ENCODE results near the gene PROZ. TPM values are rescaled to one million over a fixed set of nuclear protein-coding genes. Genes with fewer than 3 reads are reported as not detected.

The PROZ gene
- total and polyA plus RNA-seq, 9 of the 15 experiments (the other 6 are each of a cell fraction or from before 2014, with no cell fraction given): not detected

- 35% methylated on average over 6 of the region's 9 CpGs for WGBS (ENCODE audit: insufficient coverage, low coverage, missing lambda C conversion rate)
- DNase-seq (ENCODE audit: extremely low read depth in 1 of 4, low spot score in 3 of 4): peak; percentile 61 to 69 (median 66)
- FAIRE-seq: peak; percentile 86
- TF ChIP-seq SAP30 (IDR thresholded peaks at IDR 0.05; ENCODE audit: borderline replicate concordance, insufficient read depth, low read depth, low read length, poor library complexity, severe bottlenecking): no peak
- no peak for TF ChIP-seq ZNF561 (CRISPR knock-in tag; conservative IDR thresholded peaks at IDR 0.05)
- no peak for TF ChIP-seq CCAR2 (IDR thresholded peaks at IDR 0.05; ENCODE audit: low read depth, low read length)
- TF ChIP-seq EWSR1 (IDR thresholded peaks at IDR 0.05; ENCODE audit: borderline replicate concordance, low read depth, partially characterized antibody): no peak
- TF ChIP-seq, protein P1, sequence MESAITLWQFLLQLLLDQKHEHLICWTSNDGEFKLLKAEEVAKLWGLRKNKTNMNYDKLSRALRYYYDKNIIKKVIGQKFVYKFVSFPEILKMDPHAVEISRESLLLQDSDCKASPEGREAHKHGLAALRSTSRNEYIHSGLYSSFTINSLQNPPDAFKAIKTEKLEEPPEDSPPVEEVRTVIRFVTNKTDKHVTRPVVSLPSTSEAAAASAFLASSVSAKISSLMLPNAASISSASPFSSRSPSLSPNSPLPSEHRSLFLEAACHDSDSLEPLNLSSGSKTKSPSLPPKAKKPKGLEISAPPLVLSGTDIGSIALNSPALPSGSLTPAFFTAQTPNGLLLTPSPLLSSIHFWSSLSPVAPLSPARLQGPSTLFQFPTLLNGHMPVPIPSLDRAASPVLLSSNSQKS (CRISPR knock-in tag; IDR thresholded peaks at IDR 0.05): no peak
- no peak for TF ChIP-seq PHTF2 (CRISPR knock-in tag; IDR thresholded peaks at IDR 0.05)
- no peak for TF ChIP-seq KAT2B (IDR thresholded peaks at IDR 0.05; ENCODE audit: low read depth, low read length)
- no peak for TF ChIP-seq ELF1 (tag; IDR thresholded peaks at IDR 0.05)
- no peak for TF ChIP-seq ZNF311 (CRISPR knock-in tag; IDR thresholded peaks at IDR 0.05)
- no peak for TF ChIP-seq ZBTB12 (CRISPR knock-in tag; IDR thresholded peaks at IDR 0.05)
- TF ChIP-seq ZNF3 (CRISPR knock-in tag; IDR thresholded peaks at IDR 0.05): no peak
- peak; percentile 48; the same call in 1 of the 2 replicates for TF ChIP-seq HMBOX1 (IDR thresholded peaks at IDR 0.05)
- no peak for TF ChIP-seq KDM4B (IDR thresholded peaks at IDR 0.05; ENCODE audit: borderline replicate concordance in 2 of 2, low read depth in 1 of 2)
- TF ChIP-seq TFAM (CRISPR knock-in tag; conservative IDR thresholded peaks at IDR 0.05): no peak
- TF ChIP-seq GABPA (tag; conservative IDR thresholded peaks at IDR 0.05; ENCODE audit: low read depth): no peak
- TF ChIP-seq ERF (CRISPR knock-in tag; IDR thresholded peaks at IDR 0.05): no peak
- no peak for TF ChIP-seq LEF1 (IDR thresholded peaks at IDR 0.05)
- TF ChIP-seq KLF16 (IDR thresholded peaks at IDR 0.05): no peak
- TF ChIP-seq FOS (IDR thresholded peaks at IDR 0.05; ENCODE audit: extremely low read depth, insufficient read length): peak; percentile 32
- TF ChIP-seq BRF2 (IDR thresholded peaks at IDR 0.05; ENCODE audit: borderline replicate concordance, insufficient read depth, insufficient read length): no peak
- no peak for TF ChIP-seq ZEB2 (IDR thresholded peaks at IDR 0.05)
Observed at GRCh38 chr13:113187263-113187669, 28.8 kb downstream of the PROZ start.

More at GRCh38 chr13:113187263-113187669, 28.8 kb downstream of the PROZ start:
- in situ Hi-C loops (cut with MboI) (no loop called here), intact Hi-C loops (cut with micrococcal nuclease) (no loop called here)
- Histone ChIP-seq H3K4me1 (replicated peaks in 1 of 2; ENCODE audit: control insufficient read depth in 2 of 2, insufficient read depth in 2 of 2, low read length in 2 of 2) (peaks cover 0 to 3% of the 10 kb centered on the region in 2 experiments; a peak in 1 of 5 replicates), H2AFZ (ENCODE audit: low read depth, low read length) (no peak overlapping the region), H4K20me1 (replicated peaks; ENCODE audit: control insufficient read depth, insufficient read depth, low read length) (peaks cover 4% of the 10 kb centered on the region; the same call in 1 of the 2 replicates), H3K79me2 (ENCODE audit: control insufficient read depth, insufficient read depth, low read length) (peaks cover 9% of the 10 kb centered on the region; the same call in 2 of the 3 replicates), H3K27me3 (ENCODE audit: control insufficient read depth in 2 of 2, insufficient read depth in 2 of 2, low read length in 2 of 2) (no peaks in the 10 kb centered on the region), H3K4me3 (no peak overlapping the region), H3K36me3 (ENCODE audit: control insufficient read depth, insufficient read depth, low read length) (peaks cover 88% of the 10 kb centered on the region), H3K9me1 (ENCODE audit: control insufficient read depth, insufficient read depth, low read length) (no peaks in the 10 kb centered on the region), H3K27ac (ENCODE audit: extremely low read depth, low read depth, low read length) (peak overlapping the region; percentile 47; the same call in 1 of the 3 replicates), H3K9me3 (replicated peaks; ENCODE audit: control insufficient read depth, insufficient read depth, low read depth, low read length) (no peaks in the 10 kb centered on the region), H3K9ac (ENCODE audit: insufficient read depth in 1 of 2, low read depth in 2 of 2, low read length in 2 of 2) (no peak overlapping the region), H3K4me2 (ENCODE audit: insufficient read depth, low read length) (peak overlapping the region; percentile 38; the same call in 1 of the 2 replicates)
- ChIA-PET CTCF (ENCODE audit: low intra/inter-chr PET ratio) (no interaction called here), POLR2A (interaction anchor here (1.0 kb wide), 1 partner anchor 26 kb away, joined by 3 read pairs; no protein-coding TSS in a partner anchor)
- no TSS peak for BruUV-seq (replicated peaks)
- peak; percentile 82 for ATAC-seq

Measured in K562 (cell line).